ENCODE results near the gene ADH5. TPM values are rescaled to one million over a fixed set of nuclear protein-coding genes. Genes with fewer than 3 reads are reported as not detected.

ADH5 gene
- total and polyA plus RNA-seq, 2 of the 8 experiments (the other 6 are each of a cell fraction or from before 2014, with no cell fraction given): 223 to 327 TPM

GRCh38 chr4:99027304-99027703 lies 61.3 kb downstream of the ADH5 start:
- Histone ChIP-seq H3K18ac (ENCODE audit: extremely low read depth, low read length) (no peak overlapping the region), H3K9me3 (ENCODE audit: insufficient read depth in 2 of 2, low read depth in 1 of 2, low read length in 1 of 2) (no peaks in the 10 kb centered on the region), H2BK15ac (ENCODE audit: low read length) (no peak overlapping the region), H4K20me1 (replicated peaks in 1 of 2; ENCODE audit: control insufficient read depth in 1 of 2, insufficient read depth in 2 of 2, low read length in 2 of 2) (peaks cover 7 to 21% of the 10 kb centered on the region in 2 experiments), H2AFZ (ENCODE audit: low read length) (no peak overlapping the region), H3K56ac (replicated peaks; ENCODE audit: insufficient read length, low read depth, low read length) (no peak overlapping the region), H2BK120ac (replicated peaks; ENCODE audit: low read depth, low read length) (no peak overlapping the region), H3K36me3 (ENCODE audit: control insufficient read depth in 2 of 4, insufficient read depth in 4 of 4, low read length in 3 of 4) (peaks cover 0 to 6% (median 1%) of the 10 kb centered on the region in 4 experiments; a peak in 1 of 8 replicates), H3K9ac (replicated peaks in 1 of 4; ENCODE audit: extremely low read depth in 1 of 4, low read depth in 3 of 4, low read length in 3 of 4) (no peak overlapping the region), H3K14ac (ENCODE audit: insufficient read length) (no peak overlapping the region), H3K79me2 (ENCODE audit: control insufficient read depth in 1 of 2, insufficient read depth in 2 of 2, low read length in 2 of 2) (peaks cover 11 to 99% of the 10 kb centered on the region in 2 experiments), H4K91ac (replicated peaks; ENCODE audit: insufficient read length, low read length) (no peak overlapping the region), H3K23me2 (ENCODE audit: low read depth, low read length) (no peaks in the 10 kb centered on the region), H4K5ac (ENCODE audit: insufficient read length, low read depth, low read length) (no peak overlapping the region), H3K4ac (replicated peaks; ENCODE audit: insufficient read length, low read depth, low read length) (no peak overlapping the region), H2BK12ac (ENCODE audit: low read depth, low read length) (no peak overlapping the region), H3K27me3 (replicated peaks in 1 of 4; ENCODE audit: control insufficient read depth in 3 of 4, extremely low read depth in 1 of 4, insufficient read depth in 3 of 4, low read length in 3 of 4) (no peaks in the 10 kb centered on the region), H2BK20ac (ENCODE audit: low read length) (no peak overlapping the region), H3K4me1 (replicated peaks in 1 of 4; ENCODE audit: control insufficient read depth in 3 of 4, insufficient read depth in 4 of 4, low read length in 3 of 4) (peaks cover 0 to 12% (median 8%) of the 10 kb centered on the region in 4 experiments), H3K79me1 (ENCODE audit: low read depth, low read length) (peaks cover 2% of the 10 kb centered on the region; the same call in 1 of the 2 replicates), H2BK5ac (ENCODE audit: low read depth, low read length) (no peak overlapping the region), H3K4me2 (ENCODE audit: insufficient read depth in 1 of 2, low read depth in 2 of 2, low read length in 2 of 2) (no peak overlapping the region), H2AK5ac (ENCODE audit: low read depth, low read length) (no peak overlapping the region), H3K27ac (ENCODE audit: low read depth, low read length) (no peak overlapping the region), H3K4me3 (ENCODE audit: extremely low read depth in 1 of 4, insufficient read depth in 2 of 4, low read depth in 3 of 4, low read length in 4 of 4) (no peak overlapping the region), H4K8ac (ENCODE audit: extremely low read depth, insufficient read depth, low read length) (no peak overlapping the region), H3K23ac (ENCODE audit: insufficient read length) (no peak overlapping the region)
- POLR2A ChIA-PET (ENCODE audit: partially characterized antibody): interaction anchor here (0.8 kb wide), 1 partner anchor 27 kb away, joined by 3 read pairs; no protein-coding TSS in a partner anchor
- FAIRE-seq (no peak), DNase-seq (ENCODE audit: low read depth in 1 of 2, low spot score in 2 of 2) (no peak)
- CTCF ChIA-PET (ENCODE audit: partially characterized antibody): interaction anchor here (0.5 to 1.3 kb wide), 4 partner anchors 17 to 87 kb away, joined by 3 to 6 read pairs (median 4); partner anchors contain the start of gene METAP1
- 71% methylated on average over 2 of the region's 2 CpGs; no CpG with 5 or more reads in 1 of the 2 experiments for WGBS, 2 experiments (ENCODE audit: extremely low coverage in 1 of 2, insufficient coverage in 1 of 2, insufficient read length in 1 of 2, insufficient replicate concordance in 2 of 2, low coverage in 1 of 2, low lambda C conversion rate in 2 of 2, missing lambda C conversion rate in 1 of 2)
- TF ChIP-seq SIRT6 (IDR thresholded peaks at IDR 0.05; ENCODE audit: low read length) (no peak), CBX5 (IDR thresholded peaks at IDR 0.05; ENCODE audit: low read depth, low read length) (no peak)
